Measurements from ENCODE around the gene PFKFB3.
"Not testable (repeated sequence)": the region's sequence is repeated elsewhere in the genome, so short reads cannot be mapped to it uniquely, and the experiment has no call there.

Gene PFKFB3

GRCh38 chr10:6242089-6242488 is 39.4 kb downstream of the PFKFB3 start:
- no peak for DNase-seq (ENCODE audit: low read depth)
- H3K4me3 ChIP-seq (replicated peaks; ENCODE audit: low read depth, low read length): no peak overlapping the region
- no peak for TF ChIP-seq CTCF (IDR thresholded peaks at IDR 0.05; ENCODE audit: low read length, missing control alignments)

- H3K4me3 ChIP-seq (replicated peaks; ENCODE audit: low read depth, low read length): no peak overlapping the region
- no peak for DNase-seq (ENCODE audit: low read depth)
Measured at GRCh38 chr10:6244510-6244909, 41.8 kb downstream of the PFKFB3 start.

GRCh38 chr10:6247041-6247712 is 44.4 kb downstream of the PFKFB3 start:
- no peak overlapping the region for H3K4me3 ChIP-seq (replicated peaks; ENCODE audit: low read depth, low read length)
- no peak for TF ChIP-seq CTCF (IDR thresholded peaks at IDR 0.05; ENCODE audit: low read length, missing control alignments)
- DNase-seq (ENCODE audit: low read depth): peak; percentile 72

More at GRCh38 chr10:6244510-6244909, 41.8 kb downstream of the PFKFB3 start:
- no peak for TF ChIP-seq CTCF (IDR thresholded peaks at IDR 0.05; ENCODE audit: low read length, missing control alignments)

- H3K4me3 ChIP-seq (replicated peaks; ENCODE audit: low read depth, low read length); DNase-seq (ENCODE audit: low read depth): not testable (repeated sequence)
Measured at GRCh38 chr10:6248908-6249307, 46.2 kb downstream of the PFKFB3 start.

GRCh38 chr10:6249698-6250097 is 47.0 kb downstream of the PFKFB3 start:
- no peak for DNase-seq (ENCODE audit: low read depth)
- no peak overlapping the region for H3K4me3 ChIP-seq (replicated peaks; ENCODE audit: low read depth, low read length)
- no peak for TF ChIP-seq CTCF (IDR thresholded peaks at IDR 0.05; ENCODE audit: low read length, missing control alignments)

GRCh38 chr10:6250745-6251144 is 48.0 kb downstream of the PFKFB3 start:
- TF ChIP-seq CTCF (IDR thresholded peaks at IDR 0.05; ENCODE audit: low read length, missing control alignments): no peak
- no peak for DNase-seq (ENCODE audit: low read depth)
- H3K4me3 ChIP-seq (replicated peaks; ENCODE audit: low read depth, low read length): no peak overlapping the region

GRCh38 chr10:6254201-6254600 is 51.5 kb downstream of the PFKFB3 start:
- DNase-seq (ENCODE audit: low read depth): no peak
- TF ChIP-seq CTCF (IDR thresholded peaks at IDR 0.05; ENCODE audit: low read length, missing control alignments): no peak
- H3K4me3 ChIP-seq (replicated peaks; ENCODE audit: low read depth, low read length): no peak overlapping the region
